ENCODE measurements around the gene PRELID1.
A peak's percentile ranks its signal among the peaks of the same experiment; 100 is the strongest.
"Not testable (repeated sequence)": the region's sequence is repeated elsewhere in the genome, so short reads cannot be mapped to it uniquely, and the experiment has no call there.

The PRELID1 gene, protein sequence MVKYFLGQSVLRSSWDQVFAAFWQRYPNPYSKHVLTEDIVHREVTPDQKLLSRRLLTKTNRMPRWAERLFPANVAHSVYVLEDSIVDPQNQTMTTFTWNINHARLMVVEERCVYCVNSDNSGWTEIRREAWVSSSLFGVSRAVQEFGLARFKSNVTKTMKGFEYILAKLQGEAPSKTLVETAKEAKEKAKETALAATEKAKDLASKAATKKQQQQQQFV

GRCh38 chr5:177303121-177303924 is at the start of gene PRELID1, which contains the start of gene RAB24:
Gene PRELID1 (plus strand): TSS chr5:177303799. CDS start chr5:177303986, 187 bp downstream.
Gene RAB24 (minus strand): TSS chr5:177303719. CDS start chr5:177303288, 431 bp downstream.
- DNase-seq, result peak; percentile 65

GRCh38 chr5:177256296-177256695 is 47.3 kb upstream of the PRELID1 start:
- DNase-seq, result no peak

DNA sequence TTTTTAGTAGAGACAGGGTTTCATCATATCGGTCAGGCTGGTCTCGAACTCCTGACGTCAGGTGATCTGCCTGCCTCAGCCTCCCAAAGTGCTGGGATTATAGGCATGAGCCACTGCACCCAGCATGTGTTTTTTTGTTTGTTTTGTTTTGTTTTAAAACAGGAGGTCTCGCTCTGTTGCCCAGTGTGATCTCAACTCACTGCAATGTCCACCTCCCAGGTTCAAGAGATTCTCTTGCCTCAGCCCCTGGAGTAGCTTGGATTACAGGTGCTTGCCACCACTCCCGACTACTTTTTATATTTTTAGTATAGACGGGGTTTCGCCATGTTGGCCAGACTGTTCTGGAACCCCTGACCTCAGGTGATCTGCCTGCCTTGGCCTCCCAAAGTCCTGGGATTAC is 44.9 kb upstream of the PRELID1 start:
- not testable (repeated sequence) for DNase-seq

DNA sequence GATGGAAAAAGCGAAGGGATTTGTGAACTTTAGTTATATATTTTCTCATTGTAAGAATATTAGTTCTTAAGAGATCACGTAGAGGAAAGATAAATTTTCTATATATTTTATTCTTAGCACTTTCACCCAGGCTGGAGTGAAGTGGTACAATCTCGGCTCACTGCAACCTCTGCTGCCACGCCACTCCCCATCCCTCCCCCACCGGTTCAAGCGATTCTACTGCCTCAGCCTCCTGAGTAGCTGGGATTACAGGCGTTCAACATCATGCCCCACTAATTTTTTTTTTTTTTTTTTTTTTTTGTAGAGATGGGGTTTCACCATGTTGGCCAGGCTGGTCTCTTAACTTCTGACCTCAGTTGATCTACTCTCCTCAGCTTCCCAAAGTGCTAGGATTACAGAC is 42.6 kb upstream of the PRELID1 start:
- DNase-seq, result no peak

DNA sequence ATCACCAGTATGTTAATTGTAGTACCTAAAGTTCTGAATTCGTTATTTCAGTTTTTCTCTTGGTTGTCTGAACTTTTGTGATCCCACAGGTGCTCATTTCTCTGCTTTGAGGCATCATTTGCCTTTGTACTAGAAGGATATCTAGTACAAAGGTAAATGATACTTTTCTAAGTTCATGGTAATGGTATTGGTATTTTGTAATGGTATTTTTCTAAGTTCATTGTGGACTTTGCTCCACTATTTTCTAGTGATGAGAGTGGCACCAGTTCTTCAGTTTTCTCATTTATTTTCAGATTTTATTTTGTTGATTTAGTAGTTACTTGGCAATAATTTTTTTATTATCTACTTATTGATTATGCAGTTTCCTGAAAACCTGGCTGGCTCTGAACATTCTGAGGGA is 42.1 kb upstream of the PRELID1 start:
- DNase-seq, result no peak

DNA sequence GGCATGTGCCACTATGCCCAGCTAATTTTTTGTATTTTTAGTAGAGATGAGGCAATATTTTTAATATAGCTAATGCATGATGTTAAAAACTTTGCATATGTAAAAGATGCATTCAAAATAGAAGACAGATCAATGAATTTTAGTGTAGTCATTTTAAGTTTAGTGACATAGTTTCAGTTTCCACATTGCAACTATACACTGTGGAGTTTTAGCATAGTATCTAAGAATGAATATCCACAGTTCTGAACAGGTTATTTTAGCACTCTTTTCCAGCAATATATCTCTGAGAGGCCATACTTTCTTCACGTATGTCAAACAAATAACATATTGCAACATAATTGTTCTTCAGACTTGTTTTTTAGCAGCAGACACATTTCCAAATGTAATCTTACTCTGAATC is 39.4 kb upstream of the PRELID1 start:
- DNase-seq, result no peak

DNA sequence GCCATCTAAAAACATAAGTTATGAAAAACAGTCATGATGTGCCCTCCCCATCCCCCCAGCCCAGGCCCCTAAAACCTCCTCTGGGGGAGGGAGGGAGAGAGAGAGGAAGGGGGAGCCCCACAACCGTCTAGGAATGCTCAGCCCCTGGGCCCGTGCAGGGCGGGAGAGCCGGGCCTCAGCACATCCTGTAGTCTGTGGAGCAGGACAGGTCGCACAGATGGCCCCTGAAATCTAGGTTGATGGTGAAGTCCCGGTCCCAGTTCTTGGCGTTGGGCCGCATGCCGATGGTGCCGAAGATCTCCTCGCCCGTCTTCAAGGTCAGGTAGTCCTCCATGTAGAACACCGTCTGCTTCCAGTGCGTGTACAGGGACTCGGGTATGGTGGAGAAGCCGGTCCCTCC is 38.2 kb upstream of the PRELID1 start:
- no peak for DNase-seq

DNA sequence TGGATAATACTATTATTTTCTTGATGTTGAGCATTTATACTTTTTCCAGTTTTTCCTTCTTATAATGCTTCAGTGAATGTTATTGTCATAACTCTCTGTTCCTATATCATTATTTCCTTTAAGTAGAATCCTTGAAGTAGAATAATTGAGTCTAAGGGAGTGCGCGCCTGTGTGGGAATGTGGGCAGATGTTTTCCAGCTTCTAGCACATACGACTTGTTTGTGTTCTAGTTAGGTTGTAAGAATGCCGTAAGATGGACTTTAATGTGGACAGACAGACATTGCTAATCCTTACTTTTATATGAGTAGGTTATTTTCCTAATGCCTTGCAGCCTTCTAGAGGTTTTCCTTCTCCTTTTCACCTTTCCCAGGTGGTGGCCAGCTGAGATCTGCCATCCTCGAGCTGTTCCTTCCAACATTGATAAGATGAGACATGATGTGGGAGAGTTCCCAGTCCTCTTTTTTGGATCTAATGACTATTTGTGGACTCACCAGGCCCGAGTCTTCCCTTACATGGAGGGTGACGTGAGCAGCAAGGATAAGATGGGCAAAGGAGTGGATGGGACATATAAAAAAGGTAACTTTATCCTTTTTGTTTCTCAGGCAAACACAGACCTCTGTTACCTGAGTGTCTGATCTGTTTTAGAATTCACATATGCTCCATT is 34.2 kb upstream of the PRELID1 start:
- no peak for DNase-seq

- DNase-seq, result no peak
Measured at GRCh38 chr5:177269976-177270375, 33.6 kb upstream of the PRELID1 start.

DNA sequence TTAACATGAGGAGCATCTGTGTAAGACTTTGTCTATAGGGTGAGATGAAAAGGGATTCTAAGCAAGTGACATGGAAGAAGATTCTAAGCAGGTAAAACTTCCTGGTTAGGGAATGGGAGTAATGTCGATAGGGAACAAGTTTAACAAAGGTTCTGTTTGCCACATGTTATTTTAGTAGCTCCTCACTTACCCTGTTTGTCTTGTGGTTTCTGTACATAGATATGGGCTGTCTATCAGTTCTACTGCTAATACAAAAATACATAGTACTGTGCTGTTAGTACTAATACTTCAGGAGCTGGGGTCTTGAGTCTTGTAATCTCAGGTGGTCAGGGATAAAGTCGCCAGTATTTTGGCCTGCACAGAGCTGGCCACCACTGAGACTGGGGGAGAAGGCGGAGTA is 32.9 kb upstream of the PRELID1 start:
- no peak for DNase-seq

GRCh38 chr5:177271113-177271512 is 32.5 kb upstream of the PRELID1 start:
- DNase-seq, result no peak

DNA sequence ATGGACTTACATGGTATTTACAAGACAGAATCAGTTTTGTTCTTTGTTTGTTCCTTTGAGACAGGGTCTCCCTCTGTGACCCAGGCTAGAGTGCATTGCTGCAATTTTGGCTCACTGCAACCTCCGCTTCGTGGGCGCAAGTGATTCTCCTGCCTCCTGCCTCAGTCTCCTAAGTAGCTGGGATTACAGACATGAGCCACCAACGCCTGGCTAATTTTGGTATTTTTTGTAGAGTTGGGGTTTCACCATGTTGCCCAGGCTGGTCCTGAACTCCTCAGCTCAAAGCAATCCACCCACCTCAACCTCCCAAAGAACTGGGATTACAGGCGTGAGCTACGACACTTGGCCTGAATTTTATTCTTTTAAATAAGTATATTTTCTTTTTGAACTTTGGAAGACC is 27.7 kb upstream of the PRELID1 start:
- DNase-seq, result no peak

- DNase-seq, result no peak
Measured at GRCh38 chr5:177276886-177277285, 26.7 kb upstream of the PRELID1 start.

GRCh38 chr5:177288191-177288590 is 15.4 kb upstream of the PRELID1 start:
- no peak for DNase-seq

DNA sequence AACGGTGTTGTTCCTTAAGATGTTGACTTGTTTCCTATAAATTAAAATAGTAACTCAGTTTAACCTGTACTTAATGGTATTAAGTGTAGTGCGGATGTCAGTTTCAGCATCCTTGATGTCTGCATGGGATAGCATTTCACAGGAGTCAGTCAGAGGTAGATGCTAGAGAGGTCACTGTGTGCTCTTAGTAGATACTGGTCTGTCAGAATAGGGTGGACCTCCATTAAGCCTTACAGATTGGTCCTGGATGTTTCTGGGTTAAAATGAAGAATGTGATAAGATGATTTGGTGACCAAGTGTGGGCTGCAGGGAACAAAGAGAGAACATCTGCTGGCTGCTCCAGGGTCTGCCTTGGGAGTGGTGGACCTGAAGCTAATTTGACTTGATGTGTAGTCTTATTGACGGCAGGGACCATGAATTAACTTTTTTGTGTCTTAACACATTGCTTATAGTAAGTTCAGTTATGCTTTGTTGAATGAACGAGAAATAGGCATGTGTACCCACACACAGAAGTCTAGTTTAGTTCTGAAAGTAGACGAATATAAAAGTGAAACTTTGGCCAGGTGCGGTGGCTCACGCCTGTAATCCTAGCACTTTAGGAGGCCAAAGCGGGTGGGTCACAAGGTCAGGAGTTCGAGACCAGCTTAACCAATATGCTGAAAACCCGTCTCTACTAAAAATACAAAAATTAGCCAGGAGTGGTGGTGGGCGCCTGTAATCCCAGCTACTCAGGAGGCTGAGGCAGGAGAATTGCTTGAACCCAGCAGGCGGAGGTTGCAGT is 12.6 kb upstream of the PRELID1 start:
- no peak for DNase-seq

DNA sequence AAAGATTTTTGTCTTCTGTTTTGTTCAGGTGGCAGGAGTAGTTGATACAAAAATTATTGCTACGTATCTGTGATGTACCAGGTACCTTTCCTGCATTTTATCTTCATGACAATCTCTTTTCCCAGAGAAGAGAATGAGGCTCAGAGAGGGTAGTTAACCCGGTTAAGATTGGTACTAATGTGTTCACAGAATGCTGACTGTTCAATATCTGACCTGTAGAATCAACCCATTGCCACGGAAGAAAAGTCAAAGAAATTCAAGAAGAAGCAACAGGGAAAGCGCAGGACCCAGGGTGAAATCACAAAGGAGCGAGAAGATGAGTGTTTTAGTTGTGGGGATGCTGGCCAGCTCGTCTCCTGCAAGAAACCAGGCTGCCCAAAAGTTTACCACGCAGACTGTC is 11.9 kb upstream of the PRELID1 start:
- no peak for DNase-seq

- no peak for DNase-seq
Measured at GRCh38 chr5:177293819-177294581, 9.6 kb upstream of the PRELID1 start.

- no peak for DNase-seq
Measured at GRCh38 chr5:177294632-177295031, 9.0 kb upstream of the PRELID1 start.

DNA sequence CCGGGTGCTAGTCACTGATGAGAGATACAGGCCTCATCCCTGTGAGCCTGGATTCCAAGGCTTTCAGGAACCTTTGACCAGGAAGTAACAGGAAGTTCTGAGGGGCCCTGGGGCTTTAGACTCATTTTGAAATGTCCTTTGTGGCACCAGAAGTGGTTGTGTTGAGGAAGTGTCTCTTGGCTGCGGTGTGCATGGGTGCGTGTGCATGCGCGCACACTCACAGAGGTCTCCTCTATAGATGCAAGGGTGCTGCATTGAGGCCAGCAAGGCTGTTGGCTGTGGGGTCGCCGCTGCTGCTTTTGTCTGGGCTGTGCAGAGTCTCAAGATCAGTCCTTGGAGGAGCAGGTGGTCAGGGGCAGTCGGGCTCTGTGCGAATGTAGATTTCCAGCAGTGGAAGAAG is 7.7 kb upstream of the PRELID1 start:
- DNase-seq, result no peak

DNA sequence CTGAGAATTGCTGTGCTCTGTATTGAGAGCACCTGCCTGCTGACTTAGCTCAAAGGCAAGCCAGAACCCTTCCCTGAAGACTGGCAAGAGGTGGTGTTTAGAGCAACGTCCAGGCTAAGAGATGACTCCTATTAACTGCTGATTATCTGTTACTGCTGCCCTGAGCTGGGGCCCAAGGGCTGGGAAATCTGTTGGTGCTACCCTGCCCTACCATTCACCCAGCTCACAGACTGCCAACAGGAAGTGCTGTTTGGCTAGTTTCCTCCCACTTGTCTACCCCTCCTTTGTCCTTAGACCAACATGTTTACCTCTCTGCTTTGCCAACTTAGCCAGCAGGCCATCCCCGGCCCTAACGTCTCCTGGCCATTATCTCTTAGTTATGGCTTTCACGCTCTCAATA is 7.0 kb upstream of the PRELID1 start:
- DNase-seq, result no peak

GRCh38 chr5:177297922-177298321 is 5.7 kb upstream of the PRELID1 start:
- DNase-seq, result no peak

GRCh38 chr5:177299697-177300096 is 3.9 kb upstream of the PRELID1 start:
- no peak for DNase-seq

Data from NCI-H510A (cell line).